GM18499 (cell line): Measurements from ENCODE around the gene CXCL10.

Source experiments
- ATAC-seq: cut with Tn5 transposase; IDR thresholded peaks from one replicate; pipeline ENCODE4 v1.9.1; 2021; ENCODE audit warnings: moderate number of reproducible peaks; ENCODE audit not compliant: insufficient read depth, unreplicated experiment

Gene CXCL10

GRCh38 chr4:75997946-75998345, 25.4 kb downstream of the CXCL10 start:
- ATAC-seq, result no peak

DNA sequence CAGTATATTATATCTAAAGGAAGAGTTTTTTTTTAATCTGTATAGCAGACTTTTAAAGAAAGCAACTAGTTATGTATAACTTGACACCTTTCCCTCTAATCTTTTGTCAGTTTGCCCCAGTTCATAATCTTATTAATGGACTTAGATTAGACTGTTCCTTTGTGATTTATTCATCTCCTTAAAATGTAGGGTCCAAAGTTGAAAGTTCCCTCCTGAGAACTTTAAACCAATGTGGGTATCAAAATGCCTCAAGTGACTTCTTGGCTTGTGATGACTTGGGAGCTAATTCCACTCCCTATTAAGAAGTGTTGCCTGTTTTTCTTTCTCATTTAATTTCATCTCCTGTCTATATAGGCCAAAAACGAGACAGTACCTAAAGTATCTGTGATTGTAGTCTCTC, 26.2 kb downstream of the CXCL10 start:
- ATAC-seq, result no peak

DNA sequence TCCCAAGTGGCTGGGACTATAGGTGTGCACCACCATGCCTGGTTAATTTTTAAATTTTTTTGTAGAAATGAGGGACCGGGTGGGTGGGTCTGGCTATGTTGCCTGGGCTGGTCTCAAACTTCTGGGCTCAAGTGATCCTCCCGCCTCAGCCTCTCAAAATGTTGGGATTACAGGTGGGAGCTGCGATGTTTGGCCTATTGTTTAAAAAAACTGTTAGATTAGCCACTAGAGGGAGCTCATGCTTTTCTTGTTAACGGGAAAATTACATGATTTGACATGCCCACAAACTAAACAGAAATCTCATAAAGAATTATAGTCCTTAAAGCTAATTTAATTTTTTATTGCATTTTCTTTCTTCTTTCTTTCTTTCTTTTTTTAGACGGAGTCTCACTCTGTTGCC, 27.6 kb downstream of the CXCL10 start:
- no peak for ATAC-seq

GRCh38 chr4:75992462-75992861, 30.8 kb downstream of the CXCL10 start:
- ATAC-seq, result no peak

GRCh38 chr4:75989846-75990528, 33.3 kb downstream of the CXCL10 start:
- ATAC-seq, result no peak

GRCh38 chr4:75985116-75985515, 38.2 kb downstream of the CXCL10 start:
- ATAC-seq, result no peak

- no peak for ATAC-seq
These were observed 42.7 kb downstream of the CXCL10 start for GRCh38 chr4:75980576-75980975.

DNA sequence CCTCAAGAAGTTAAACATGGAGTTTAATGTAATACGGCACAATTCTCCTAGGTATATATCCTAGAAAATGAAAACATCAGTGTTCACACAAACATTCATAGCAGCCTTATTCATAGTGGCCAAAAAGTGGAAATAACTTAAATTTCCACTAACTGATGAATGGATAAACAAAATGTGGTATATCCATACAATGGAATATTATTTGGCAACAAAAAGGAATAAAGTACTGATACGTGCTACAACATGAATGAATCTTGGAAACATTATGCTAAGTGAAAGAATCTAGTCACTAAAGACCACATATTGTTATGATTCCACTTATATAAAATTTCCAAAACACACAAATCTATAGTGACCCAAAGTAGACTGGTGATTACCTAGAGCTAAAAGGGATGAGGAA, 47.1 kb downstream of the CXCL10 start:
- ATAC-seq, result no peak

DNA sequence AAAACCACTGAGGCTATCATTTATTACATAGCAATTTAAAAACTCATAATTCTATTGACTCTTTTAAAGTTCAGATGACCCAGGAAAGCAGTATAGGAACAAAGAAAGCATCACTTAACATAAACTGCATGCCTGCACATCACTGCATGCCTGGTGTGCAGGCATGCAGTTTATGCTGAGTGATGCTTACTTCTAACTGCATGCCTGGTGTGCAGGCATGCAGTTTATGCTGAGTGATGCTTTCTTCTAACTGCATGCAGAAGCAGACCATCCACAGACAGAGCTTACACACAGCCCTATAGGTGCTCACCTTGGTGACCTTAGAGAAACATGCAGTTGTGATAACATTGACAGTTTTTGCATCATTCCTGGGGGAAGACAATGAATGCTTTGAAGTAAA, 49.5 kb downstream of the CXCL10 start:
- no peak for ATAC-seq
